H1 (cell line): ENCODE measurements around the gene CENPO. TPM values are rescaled to one million over a fixed set of nuclear protein-coding genes. Genes with fewer than 3 reads are reported as not detected.

Experiments
- CTCF ChIA-PET: fragments of 300-600 bp; sonication (Branson Sonifier 250); formaldehyde crosslinking; loops from one replicate; lab custom pipeline; 2021; ENCODE audit not compliant: partially characterized antibody; lab: Charles Lee
- POLR2A ChIA-PET: fragments of 300-600 bp; sonication (Branson Sonifier 250); formaldehyde crosslinking; loops from one replicate; lab custom pipeline; 2021; ENCODE audit warnings: inconsistent platforms; ENCODE audit not compliant: partially characterized antibody; lab: Charles Lee
- DNase-seq, 2 experiments: peaks; one replicate each; pipeline versions ENCODE4 v3.0.0 to v3.0.0-alpha.2; 2010 to 2022; ENCODE audit warnings: low spot score in 2 of 2, low read depth in 1 of 2, mixed read lengths in 1 of 2
- FAIRE-seq: peaks from 2 replicates; lab custom pipeline; 2011; peaks lifted over from hg19 to GRCh38; lab: Jason Lieb, UNC
- H2AFZ ChIP-seq: 2 replicates; pipeline ENCODE4 v1.8.1; 2012; ENCODE audit warnings: low read length, inconsistent platforms
- H2AK5ac ChIP-seq: 2 replicates; pipeline ENCODE4 v1.6.1; 2013; ENCODE audit warnings: low read depth, low read length
- H2BK120ac ChIP-seq: replicated peaks from 2 replicates; pipeline ENCODE3; 2013; ENCODE audit warnings: low read depth, low read length, inconsistent platforms
- H2BK12ac ChIP-seq: 2 replicates; pipeline ENCODE4 v1.6.1; 2013; ENCODE audit warnings: low read depth, low read length
- H2BK15ac ChIP-seq: 2 replicates; pipeline ENCODE4 v1.6.1; 2013; ENCODE audit warnings: low read length
- H2BK20ac ChIP-seq: 2 replicates; pipeline ENCODE4 v1.6.1; 2013; ENCODE audit warnings: low read length
- H2BK5ac ChIP-seq: 2 replicates; pipeline ENCODE4 v1.6.1; 2013; ENCODE audit warnings: low read depth, low read length
- H3K14ac ChIP-seq: 2 replicates; pipeline ENCODE4 v1.6.1; 2013; ENCODE audit warnings: inconsistent platforms; ENCODE audit not compliant: insufficient read length
- H3K18ac ChIP-seq: 2 replicates; pipeline ENCODE4 v1.6.1; 2013; ENCODE audit warnings: low read length; ENCODE audit errors: extremely low read depth
- H3K23ac ChIP-seq: 2 replicates; pipeline ENCODE4 v1.6.1; 2013; ENCODE audit warnings: inconsistent platforms; ENCODE audit not compliant: insufficient read length
- H3K23me2 ChIP-seq: 2 replicates; pipeline ENCODE4 v1.6.1; 2013; ENCODE audit warnings: low read depth, low read length
- H3K27ac ChIP-seq: 2 replicates; pipeline ENCODE4 v1.6.1; 2011; ENCODE audit warnings: low read depth, low read length, inconsistent platforms
- H3K27me3 ChIP-seq, 4 experiments: replicated peaks in 1 of 4; 1 replicate in 1 of 4; 2 replicates in 3 of 4; pipeline versions ENCODE4 v1.6.1 to v1.8.1; 2011 to 2013; ENCODE audit warnings: low read length in 3 of 4, mild to moderate bottlenecking in 3 of 4, inconsistent platforms in 2 of 4, mixed read lengths in 2 of 4, moderate library complexity in 1 of 4; ENCODE audit not compliant: control insufficient read depth in 3 of 4, insufficient read depth in 3 of 4; ENCODE audit errors: extremely low read depth in 1 of 4
- H3K36me3 ChIP-seq, 4 experiments: 2 replicates each; pipeline versions ENCODE4 v1.6.1 to v1.8.1; 2011 to 2013; ENCODE audit warnings: mild to moderate bottlenecking in 4 of 4, low read length in 3 of 4, moderate library complexity in 2 of 4, control low read depth in 1 of 4, inconsistent platforms in 1 of 4; ENCODE audit not compliant: insufficient read depth in 4 of 4, control insufficient read depth in 2 of 4
- H3K4ac ChIP-seq: replicated peaks from 2 replicates; pipeline ENCODE3; 2013; ENCODE audit warnings: low read length, low read depth, mixed read lengths, inconsistent platforms; ENCODE audit not compliant: insufficient read length
- H3K4me1 ChIP-seq, 4 experiments: replicated peaks in 1 of 4; 1 replicate in 1 of 4; 2 replicates in 3 of 4; pipeline versions ENCODE4 v1.6.1 to v1.8.1; 2011 to 2013; ENCODE audit warnings: low read length in 3 of 4, inconsistent platforms in 2 of 4, mixed read lengths in 1 of 4; ENCODE audit not compliant: insufficient read depth in 4 of 4, control insufficient read depth in 3 of 4
- H3K4me2 ChIP-seq, 2 experiments: 2 replicates each; pipeline versions ENCODE4 v1.6.1 to v1.8.1; 2011 to 2013; ENCODE audit warnings: low read depth in 2 of 2, low read length in 2 of 2, control low read depth in 1 of 2, inconsistent platforms in 1 of 2, mild to moderate bottlenecking in 1 of 2; ENCODE audit not compliant: insufficient read depth in 1 of 2
- H3K4me3 ChIP-seq, 4 experiments: fragments of 200-600, 300-600 bp in 1 of 4; sonication (generic), shearing (Covaris generic), sonication (Bioruptor Twin) in 1 of 4; 2 replicates each; pipeline versions ENCODE4 v1.5.1 to v1.8.1; 2011 to 2016; ENCODE audit warnings: low read length in 4 of 4, low read depth in 3 of 4, control low read depth in 2 of 4, inconsistent platforms in 2 of 4, mild to moderate bottlenecking in 2 of 4, mixed read lengths in 1 of 4, moderate library complexity in 1 of 4; ENCODE audit not compliant: insufficient read depth in 2 of 4; ENCODE audit errors: extremely low read depth in 1 of 4
- H3K56ac ChIP-seq: replicated peaks from 2 replicates; pipeline ENCODE3; 2013; ENCODE audit warnings: low read depth, mild to moderate bottlenecking, mixed read lengths, low read length, inconsistent platforms; ENCODE audit not compliant: insufficient read length
- H3K79me1 ChIP-seq: 2 replicates; pipeline ENCODE4 v1.6.1; 2013; ENCODE audit warnings: low read depth, low read length, control low read depth
- H3K79me2 ChIP-seq, 2 experiments: 2 replicates each; pipeline versions ENCODE4 v1.6.1 to v1.8.1; 2012 to 2013; ENCODE audit warnings: low read length in 2 of 2, mild to moderate bottlenecking in 2 of 2, inconsistent platforms in 1 of 2; ENCODE audit not compliant: insufficient read depth in 2 of 2, control insufficient read depth in 1 of 2
- H3K9ac ChIP-seq, 4 experiments: replicated peaks in 1 of 4; 1 replicate in 1 of 4; 2 replicates in 3 of 4; pipeline versions ENCODE4 v1.6.1 to v1.8.1; 2011 to 2013; ENCODE audit warnings: low read depth in 3 of 4, low read length in 3 of 4, control low read depth in 2 of 4, mild to moderate bottlenecking in 2 of 4, moderate library complexity in 2 of 4, inconsistent platforms in 1 of 4; ENCODE audit errors: extremely low read depth in 1 of 4
- H3K9me3 ChIP-seq, 2 experiments: 2 replicates each; pipeline versions ENCODE4 v1.6.1 to v1.8.1; 2012 to 2013; ENCODE audit warnings: mild to moderate bottlenecking in 2 of 2, moderate library complexity in 2 of 2, control low read depth in 1 of 2, inconsistent platforms in 1 of 2, low read depth in 1 of 2, low read length in 1 of 2, mixed read lengths in 1 of 2; ENCODE audit not compliant: insufficient read depth in 2 of 2
- H4K20me1 ChIP-seq, 2 experiments: replicated peaks in 1 of 2; 2 replicates each; pipeline versions ENCODE3 to v1.8.1; 2011 to 2013; ENCODE audit warnings: inconsistent platforms in 2 of 2, low read length in 2 of 2, mild to moderate bottlenecking in 1 of 2; ENCODE audit not compliant: insufficient read depth in 2 of 2, control insufficient read depth in 1 of 2
- H4K5ac ChIP-seq: 2 replicates; pipeline ENCODE4 v1.6.1; 2013; ENCODE audit warnings: low read length, low read depth, mixed read lengths, inconsistent platforms; ENCODE audit not compliant: insufficient read length
- H4K8ac ChIP-seq: 2 replicates; pipeline ENCODE4 v1.8.0; 2013; ENCODE audit warnings: mild to moderate bottlenecking, moderate library complexity, low read length, inconsistent platforms; ENCODE audit not compliant: insufficient read depth; ENCODE audit errors: extremely low read depth
- H4K91ac ChIP-seq: replicated peaks from 2 replicates; pipeline ENCODE3; 2013; ENCODE audit warnings: low read length, mixed read lengths, inconsistent platforms; ENCODE audit not compliant: insufficient read length
- BACH1 ChIP-seq: IDR thresholded peaks from 2 replicates; pipeline ENCODE4 v1.6.1; 2012; ENCODE audit warnings: low read length, improper control_type of control experiment
- BRCA1 ChIP-seq: IDR thresholded peaks from 2 replicates; pipeline ENCODE4 v1.6.1; 2012; ENCODE audit warnings: low read depth, low read length, improper control_type of control experiment
- CEBPB ChIP-seq: IDR thresholded peaks from 2 replicates; pipeline ENCODE4 v1.6.1; 2012; ENCODE audit warnings: low read depth, low read length
- EGR1 ChIP-seq: IDR thresholded peaks from 2 replicates; pipeline ENCODE4 v1.6.1; 2011; ENCODE audit warnings: low read depth, low read length, borderline replicate concordance
- EP300 ChIP-seq, 2 experiments: IDR thresholded peaks; 1 replicate in 1 of 2; 2 replicates in 1 of 2; pipeline ENCODE4 v1.6.1; 2011 to 2012; ENCODE audit warnings: low read depth in 2 of 2, low read length in 2 of 2, mild to moderate bottlenecking in 2 of 2, borderline replicate concordance in 1 of 2, inconsistent platforms in 1 of 2, moderate library complexity in 1 of 2
- JUND ChIP-seq: IDR thresholded peaks from 2 replicates; pipeline ENCODE4 v1.6.1; 2011; ENCODE audit warnings: mild to moderate bottlenecking, improper control_type of control experiment, low read length
- POLR2AphosphoS5 ChIP-seq: IDR thresholded peaks from 2 replicates; pipeline ENCODE4 v1.6.1; 2011; ENCODE audit warnings: low read depth, low read length
- SRF ChIP-seq: IDR thresholded peaks from 2 replicates; pipeline ENCODE4 v1.6.1; 2011; ENCODE audit warnings: mild to moderate bottlenecking, low read depth, low read length, moderate library complexity
- USF2 ChIP-seq: IDR thresholded peaks from 2 replicates; pipeline ENCODE4 v1.6.1; 2011; ENCODE audit warnings: low read length, improper control_type of control experiment
- YY1 ChIP-seq: IDR thresholded peaks from 2 replicates; pipeline ENCODE4 v1.6.1; 2011; ENCODE audit warnings: low read depth, mild to moderate bottlenecking, low read length
- WGBS, 2 experiments: shearing (Covaris generic) in 1 of 2; methylation state at CpG; one replicate each; pipeline versions ENCODE4 v1.1.6 to v1.1.7; 2013 to 2015; ENCODE audit warnings: low lambda C conversion rate in 2 of 2, mixed read lengths in 2 of 2, inconsistent platforms in 1 of 2, low coverage in 1 of 2, missing lambda C conversion rate in 1 of 2; ENCODE audit not compliant: insufficient replicate concordance in 2 of 2, insufficient coverage in 1 of 2, insufficient read length in 1 of 2; ENCODE audit errors: extremely low coverage in 1 of 2, missing lambda C conversion rate in 1 of 2; 5-methylcytosine and 5-hydroxymethylcytosine counted together
- polyA plus RNA-seq, 7 experiments: library from polyadenylated mRNA; depleted of rRNA in 3 of 7; stranded (reverse) in 5 of 7; unstranded in 2 of 7; fragments of >200 nt in 5 of 7; fragments of 200-250 nt in 2 of 7; gene quantifications; 1 replicate in 5 of 7; 2 replicates in 1 of 7; 4 replicates in 1 of 7; pipeline versions ENCODE4 v1.2.1 to v1.2.3, GENCODE V29; 2011 to 2013; ENCODE audit warnings: missing spikeins in 2 of 7, mixed read lengths in 2 of 7
- total RNA-seq: library from RNA; stranded (reverse); fragmentation: NEBNext Ultra II Directional; extraction: Animal tissue kit (Norgen Biotek cat#: 25700); gene quantifications from 2 replicates; pipeline ENCODE4 v1.2.1, GENCODE V29; 2021
- TF ChIP-seq, protein P1 (sequence below): IDR thresholded peaks from 2 replicates; pipeline ENCODE4 v1.6.1; 2012; ENCODE audit warnings: low read length, inconsistent platforms
- TF ChIP-seq, protein P2 (sequence below): IDR thresholded peaks from 2 replicates; pipeline ENCODE4 v1.6.1; 2012; ENCODE audit warnings: inconsistent platforms

CENPO gene
- total and polyA plus RNA-seq, 2 of the 8 experiments (the other 6 are each of a cell fraction or from before 2014, with no cell fraction given) = 34.4 to 46.3 TPM

GRCh38 chr2:24855726-24856125 lies 62.5 kb downstream of the CENPO start:
- H3K27ac ChIP-seq = no peak overlapping the region
- no peak for TF ChIP-seq BRCA1
- TF ChIP-seq, protein P1, sequence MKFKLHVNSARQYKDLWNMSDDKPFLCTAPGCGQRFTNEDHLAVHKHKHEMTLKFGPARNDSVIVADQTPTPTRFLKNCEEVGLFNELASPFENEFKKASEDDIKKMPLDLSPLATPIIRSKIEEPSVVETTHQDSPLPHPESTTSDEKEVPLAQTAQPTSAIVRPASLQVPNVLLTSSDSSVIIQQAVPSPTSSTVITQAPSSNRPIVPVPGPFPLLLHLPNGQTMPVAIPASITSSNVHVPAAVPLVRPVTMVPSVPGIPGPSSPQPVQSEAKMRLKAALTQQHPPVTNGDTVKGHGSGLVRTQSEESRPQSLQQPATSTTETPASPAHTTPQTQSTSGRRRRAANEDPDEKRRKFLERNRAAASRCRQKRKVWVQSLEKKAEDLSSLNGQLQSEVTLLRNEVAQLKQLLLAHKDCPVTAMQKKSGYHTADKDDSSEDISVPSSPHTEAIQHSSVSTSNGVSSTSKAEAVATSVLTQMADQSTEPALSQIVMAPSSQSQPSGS = no peak
- TF ChIP-seq EGR1 = no peak
- TF ChIP-seq CEBPB = no peak
- TF ChIP-seq, protein P2, sequence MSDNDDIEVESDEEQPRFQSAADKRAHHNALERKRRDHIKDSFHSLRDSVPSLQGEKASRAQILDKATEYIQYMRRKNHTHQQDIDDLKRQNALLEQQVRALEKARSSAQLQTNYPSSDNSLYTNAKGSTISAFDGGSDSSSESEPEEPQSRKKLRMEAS = no peak
- no peak for TF ChIP-seq POLR2AphosphoS5
- TF ChIP-seq SRF = no peak
- no peak for TF ChIP-seq YY1
- TF ChIP-seq USF2 = no peak
- TF ChIP-seq BACH1 = no peak
- no peak for TF ChIP-seq EP300 (IDR thresholded peaks at IDR 0.05; ENCODE audit: borderline replicate concordance in 1 of 2, low read depth in 2 of 2, low read length in 2 of 2)
- TF ChIP-seq JUND = no peak

More at GRCh38 chr2:24855726-24856125, 62.5 kb downstream of the CENPO start:
- Histone ChIP-seq H3K4me3 (no peak overlapping the region), H2AFZ (no peak overlapping the region), H3K18ac (no peak overlapping the region), H4K5ac (no peak overlapping the region), H4K20me1 (peaks cover 0 to 2% of the 10 kb centered on the region in 2 experiments), H4K91ac (no peak overlapping the region), H2BK20ac (no peak overlapping the region), H3K79me1 (peaks cover 2% of the 10 kb centered on the region; the same call in 1 of the 2 replicates), H2BK12ac (no peak overlapping the region), H3K23me2 (no peaks in the 10 kb centered on the region), H4K8ac (no peak overlapping the region), H3K9me3 (no peaks in the 10 kb centered on the region), H3K79me2 (no peaks in the 10 kb centered on the region), H3K56ac (no peak overlapping the region), H3K4me2 (no peak overlapping the region), H3K23ac (no peak overlapping the region), H3K36me3 (no peaks in the 10 kb centered on the region; a peak in 1 of 8 replicates), H3K27me3 (no peaks in the 10 kb centered on the region), H3K4ac (no peak overlapping the region), H3K9ac (no peak overlapping the region), H2BK120ac (no peak overlapping the region), H3K14ac (no peak overlapping the region), H2BK5ac (no peak overlapping the region), H2AK5ac (no peak overlapping the region), H2BK15ac (no peak overlapping the region), H3K4me1 (no peaks in the 10 kb centered on the region)
- FAIRE-seq (no peak), DNase-seq (no peak)
- ChIA-PET CTCF (interaction anchor here (0.7 to 1.2 kb wide), 6 partner anchors 16 to 28 kb away, joined by 3 to 4 read pairs (median 3); no protein-coding TSS in a partner anchor), POLR2A (no interaction called here)
- 89% methylated on average over 4 of the region's 4 CpGs; no CpG with 5 or more reads in 1 of the 2 experiments for WGBS, 2 experiments
